Measurements from ENCODE around the gene OR10J5.

- TF ChIP-seq SMC3 (IDR thresholded peaks at IDR 0.05; ENCODE audit: low read depth, low read length) (no peak), EZH2phosphoT487 (IDR thresholded peaks at IDR 0.05; ENCODE audit: borderline replicate concordance, low read depth) (no peak), EP300 (IDR thresholded peaks at IDR 0.05; ENCODE audit: borderline replicate concordance in 1 of 2, low read depth in 1 of 2, low read length in 1 of 2) (no peak), RCOR1 (IDR thresholded peaks at IDR 0.05; ENCODE audit: low read length) (no peak), CHD2 (IDR thresholded peaks at IDR 0.05; ENCODE audit: low read length, partially characterized antibody) (no peak), JUND (IDR thresholded peaks at IDR 0.05) (no peak), YY1 (IDR thresholded peaks at IDR 0.05; ENCODE audit: low read depth) (no peak)
- TF ChIP-seq, protein P1, sequence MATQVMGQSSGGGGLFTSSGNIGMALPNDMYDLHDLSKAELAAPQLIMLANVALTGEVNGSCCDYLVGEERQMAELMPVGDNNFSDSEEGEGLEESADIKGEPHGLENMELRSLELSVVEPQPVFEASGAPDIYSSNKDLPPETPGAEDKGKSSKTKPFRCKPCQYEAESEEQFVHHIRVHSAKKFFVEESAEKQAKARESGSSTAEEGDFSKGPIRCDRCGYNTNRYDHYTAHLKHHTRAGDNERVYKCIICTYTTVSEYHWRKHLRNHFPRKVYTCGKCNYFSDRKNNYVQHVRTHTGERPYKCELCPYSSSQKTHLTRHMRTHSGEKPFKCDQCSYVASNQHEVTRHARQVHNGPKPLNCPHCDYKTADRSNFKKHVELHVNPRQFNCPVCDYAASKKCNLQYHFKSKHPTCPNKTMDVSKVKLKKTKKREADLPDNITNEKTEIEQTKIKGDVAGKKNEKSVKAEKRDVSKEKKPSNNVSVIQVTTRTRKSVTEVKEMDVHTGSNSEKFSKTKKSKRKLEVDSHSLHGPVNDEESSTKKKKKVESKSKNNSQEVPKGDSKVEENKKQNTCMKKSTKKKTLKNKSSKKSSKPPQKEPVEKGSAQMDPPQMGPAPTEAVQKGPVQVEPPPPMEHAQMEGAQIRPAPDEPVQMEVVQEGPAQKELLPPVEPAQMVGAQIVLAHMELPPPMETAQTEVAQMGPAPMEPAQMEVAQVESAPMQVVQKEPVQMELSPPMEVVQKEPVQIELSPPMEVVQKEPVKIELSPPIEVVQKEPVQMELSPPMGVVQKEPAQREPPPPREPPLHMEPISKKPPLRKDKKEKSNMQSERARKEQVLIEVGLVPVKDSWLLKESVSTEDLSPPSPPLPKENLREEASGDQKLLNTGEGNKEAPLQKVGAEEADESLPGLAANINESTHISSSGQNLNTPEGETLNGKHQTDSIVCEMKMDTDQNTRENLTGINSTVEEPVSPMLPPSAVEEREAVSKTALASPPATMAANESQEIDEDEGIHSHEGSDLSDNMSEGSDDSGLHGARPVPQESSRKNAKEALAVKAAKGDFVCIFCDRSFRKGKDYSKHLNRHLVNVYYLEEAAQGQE (IDR thresholded peaks at IDR 0.05; ENCODE audit: low read depth, low read length): no peak
- TF ChIP-seq, protein P2, sequence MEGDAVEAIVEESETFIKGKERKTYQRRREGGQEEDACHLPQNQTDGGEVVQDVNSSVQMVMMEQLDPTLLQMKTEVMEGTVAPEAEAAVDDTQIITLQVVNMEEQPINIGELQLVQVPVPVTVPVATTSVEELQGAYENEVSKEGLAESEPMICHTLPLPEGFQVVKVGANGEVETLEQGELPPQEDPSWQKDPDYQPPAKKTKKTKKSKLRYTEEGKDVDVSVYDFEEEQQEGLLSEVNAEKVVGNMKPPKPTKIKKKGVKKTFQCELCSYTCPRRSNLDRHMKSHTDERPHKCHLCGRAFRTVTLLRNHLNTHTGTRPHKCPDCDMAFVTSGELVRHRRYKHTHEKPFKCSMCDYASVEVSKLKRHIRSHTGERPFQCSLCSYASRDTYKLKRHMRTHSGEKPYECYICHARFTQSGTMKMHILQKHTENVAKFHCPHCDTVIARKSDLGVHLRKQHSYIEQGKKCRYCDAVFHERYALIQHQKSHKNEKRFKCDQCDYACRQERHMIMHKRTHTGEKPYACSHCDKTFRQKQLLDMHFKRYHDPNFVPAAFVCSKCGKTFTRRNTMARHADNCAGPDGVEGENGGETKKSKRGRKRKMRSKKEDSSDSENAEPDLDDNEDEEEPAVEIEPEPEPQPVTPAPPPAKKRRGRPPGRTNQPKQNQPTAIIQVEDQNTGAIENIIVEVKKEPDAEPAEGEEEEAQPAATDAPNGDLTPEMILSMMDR (IDR thresholded peaks at IDR 0.05): no peak
Measured at GRCh38 chr1:159548126-159548525, 12.3 kb upstream of the OR10J5 start.
